Midbrain (tissue), 1 donor: ENCODE measurements around the gene CLIP3.

ENCODE experiments used
- DNase-seq: peaks from one replicate; lab custom pipeline; 2025; lab: John Stamatoyannopoulos, UW

Gene CLIP3

GRCh38 chr19:35977446-35978222 lies 55.0 kb downstream of the CLIP3 start:
- no peak for DNase-seq

GRCh38 chr19:35975608-35976214 lies 57.0 kb downstream of the CLIP3 start:
- DNase-seq: no peak

- DNase-seq: no peak
These were observed 59.2 kb downstream of the CLIP3 start for GRCh38 chr19:35973487-35973886.

GRCh38 chr19:35966771-35967170 lies 65.9 kb downstream of the CLIP3 start:
- DNase-seq: no peak
